IMR-90 (cell line): ENCODE results near the gene SERPINI1. TPM values are rescaled to one million over a fixed set of nuclear protein-coding genes. Genes with fewer than 3 reads are reported as not detected.

Experiments
- ATAC-seq: fragments of 200-7000 bp; cut with Tn5 transposase; 2 replicates; pipeline ENCODE4 v1.9.1; 2020; ENCODE audit warnings: low read depth, mild to moderate bottlenecking, moderate library complexity
- BruUV-seq: library from RNA; stranded (reverse); fragments of 400-500 nt; replicated peaks from 2 replicates; lab custom pipeline; 2021; lab: Mats Ljungman, UMichigan
- CTCF ChIA-PET: fragments of 300-600 bp; formaldehyde crosslinking; extraction: SDS; loops from one replicate; lab custom pipeline; 2021; ENCODE audit warnings: antibody characterized with exemption; lab: Yijun Ruan, JAX
- POLR2A ChIA-PET: fragments of 300-600 bp; sonication (Branson Sonifier 250); formaldehyde crosslinking; loops from one replicate; lab custom pipeline; 2022; ENCODE audit warnings: antibody characterized with exemption; ENCODE audit not compliant: unreplicated experiment; lab: Charles Lee
- DNase-seq: peaks from one replicate; pipeline ENCODE4 v3.0.0; 2013
- H2AFZ ChIP-seq: replicated peaks from 2 replicates; pipeline ENCODE3; 2013; ENCODE audit warnings: low read length, mild to moderate bottlenecking; ENCODE audit not compliant: poor library complexity
- H2AK5ac ChIP-seq: 2 replicates; pipeline ENCODE4 v1.6.1; 2013; ENCODE audit warnings: low read depth, low read length, inconsistent platforms
- H2AK9ac ChIP-seq: replicated peaks from 2 replicates; pipeline ENCODE3; 2013; ENCODE audit warnings: mild to moderate bottlenecking, low read depth, low read length, moderate library complexity; ENCODE audit not compliant: poor library complexity
- H2BK120ac ChIP-seq: 2 replicates; pipeline ENCODE4 v1.6.1; 2013; ENCODE audit warnings: low read depth, low read length, inconsistent platforms
- H2BK15ac ChIP-seq: 3 replicates; pipeline ENCODE4 v1.6.1; 2013; ENCODE audit warnings: low read depth, low read length, inconsistent platforms
- H2BK20ac ChIP-seq: 2 replicates; pipeline ENCODE4 v1.6.1; 2013; ENCODE audit warnings: low read depth, mild to moderate bottlenecking, inconsistent platforms, low read length, moderate library complexity
- H2BK5ac ChIP-seq: 2 replicates; pipeline ENCODE4 v1.6.1; 2013; ENCODE audit warnings: mild to moderate bottlenecking, low read depth, low read length, inconsistent platforms; ENCODE audit not compliant: poor library complexity, severe bottlenecking
- H3K14ac ChIP-seq: replicated peaks from 2 replicates; pipeline ENCODE4 v1.6.1; 2013; ENCODE audit warnings: low read depth, low read length, inconsistent platforms
- H3K18ac ChIP-seq: 2 replicates; pipeline ENCODE4 v1.6.1; 2013; ENCODE audit warnings: low read depth, low read length, control low read depth
- H3K23ac ChIP-seq: 2 replicates; pipeline ENCODE4 v1.6.1; 2013; ENCODE audit warnings: low read depth, low read length, inconsistent platforms
- H3K27ac ChIP-seq: 2 replicates; pipeline ENCODE4 v1.5.1; 2013; ENCODE audit warnings: mild to moderate bottlenecking, control low read depth, low read length; ENCODE audit not compliant: insufficient read depth
- H3K27me3 ChIP-seq: 2 replicates; pipeline ENCODE4 v1.6.1; 2013; ENCODE audit warnings: low read length; ENCODE audit not compliant: control insufficient read depth, insufficient read depth
- H3K36me3 ChIP-seq: 2 replicates; pipeline ENCODE4 v1.6.1; 2013; ENCODE audit warnings: low read length, mixed read lengths; ENCODE audit not compliant: control insufficient read depth, insufficient read depth
- H3K4ac ChIP-seq: 2 replicates; pipeline ENCODE4 v1.6.1; 2013; ENCODE audit warnings: low read depth, low read length, inconsistent platforms
- H3K4me1 ChIP-seq: 2 replicates; pipeline ENCODE4 v1.6.1; 2013; ENCODE audit warnings: low read length, mixed read lengths; ENCODE audit not compliant: control insufficient read depth, insufficient read depth
- H3K4me2 ChIP-seq: 2 replicates; pipeline ENCODE4 v1.6.1; 2013; ENCODE audit warnings: low read depth, mild to moderate bottlenecking, control low read depth, low read length, moderate library complexity
- H3K4me3 ChIP-seq: 2 replicates; pipeline ENCODE4 v1.5.1; 2013; ENCODE audit warnings: low read depth, mild to moderate bottlenecking, control low read depth, low read length, moderate library complexity; ENCODE audit not compliant: insufficient read depth
- H3K56ac ChIP-seq: 2 replicates; pipeline ENCODE4 v1.6.1; 2013; ENCODE audit warnings: low read length, inconsistent platforms; ENCODE audit not compliant: insufficient read depth; ENCODE audit errors: extremely low read depth
- H3K79me1 ChIP-seq, 2 experiments: 2 replicates each; pipeline ENCODE4 v1.6.1; 2013; ENCODE audit warnings: low read length in 2 of 2, inconsistent platforms in 1 of 2, low read depth in 1 of 2
- H3K9ac ChIP-seq: 2 replicates; pipeline ENCODE4 v1.6.1; 2013; ENCODE audit warnings: low read depth, low read length, control low read depth
- H3K9me1 ChIP-seq: 2 replicates; pipeline ENCODE4 v1.6.1; 2013; ENCODE audit warnings: low read length, inconsistent platforms; ENCODE audit not compliant: insufficient read depth
- H3K9me3 ChIP-seq: 2 replicates; pipeline ENCODE4 v1.6.1; 2013; ENCODE audit warnings: low read length; ENCODE audit not compliant: control insufficient read depth, insufficient read depth
- H4K20me1 ChIP-seq: 2 replicates; pipeline ENCODE4 v1.6.1; 2013; ENCODE audit warnings: low read length, inconsistent platforms; ENCODE audit not compliant: insufficient read depth
- H4K5ac ChIP-seq: 2 replicates; pipeline ENCODE4 v1.6.1; 2013; ENCODE audit warnings: mild to moderate bottlenecking, low read depth, low read length, control low read depth
- H4K8ac ChIP-seq, 2 experiments: 2 replicates each; pipeline ENCODE4 v1.6.1; 2013; ENCODE audit warnings: low read depth in 2 of 2, low read length in 2 of 2, control low read depth in 1 of 2, inconsistent platforms in 1 of 2
- H4K91ac ChIP-seq: 2 replicates; pipeline ENCODE4 v1.6.1; 2013; ENCODE audit warnings: low read depth, low read length, inconsistent platforms; ENCODE audit not compliant: insufficient read depth
- BHLHE40 ChIP-seq: fragments of 150-350 bp; IDR thresholded peaks from 2 replicates; pipeline ENCODE4 v1.6.1; 2016; ENCODE audit warnings: mild to moderate bottlenecking, low read depth, low read length
- CEBPB ChIP-seq: IDR thresholded peaks from 2 replicates; pipeline ENCODE4 v1.6.1; 2012; ENCODE audit warnings: low read depth, low read length, improper control_type of control experiment
- CHD1 ChIP-seq: IDR thresholded peaks from 2 replicates; pipeline ENCODE4 v1.6.1; 2012; ENCODE audit warnings: low read depth, low read length, improper control_type of control experiment
- CTCF ChIP-seq: conservative IDR thresholded peaks from 2 replicates; pipeline ENCODE4 v1.5.1; 2012; ENCODE audit warnings: mild to moderate bottlenecking, low read depth, low read length, improper control_type of control experiment
- ELK1 ChIP-seq: fragments of 150-350 bp; IDR thresholded peaks from 2 replicates; pipeline ENCODE4 v1.6.1; 2016; ENCODE audit warnings: low read depth, mild to moderate bottlenecking, low read length, moderate library complexity, borderline replicate concordance
- FOS ChIP-seq: fragments of 150-350 bp; IDR thresholded peaks from 2 replicates; pipeline ENCODE4 v1.6.1; 2016; ENCODE audit warnings: low read depth, low read length
- MAFK ChIP-seq: IDR thresholded peaks from 2 replicates; pipeline ENCODE4 v1.6.1; 2012; ENCODE audit warnings: low read depth, low read length, improper control_type of control experiment
- MAZ ChIP-seq: IDR thresholded peaks from 2 replicates; pipeline ENCODE4 v1.6.1; 2012; ENCODE audit warnings: low read depth, mild to moderate bottlenecking, low read length, improper control_type of control experiment, moderate library complexity, borderline replicate concordance
- MXI1 ChIP-seq: IDR thresholded peaks from 2 replicates; pipeline ENCODE4 v1.6.1; 2012; ENCODE audit warnings: low read depth, mild to moderate bottlenecking, low read length, moderate library complexity, borderline replicate concordance
- POLR2A ChIP-seq: IDR thresholded peaks from 2 replicates; pipeline ENCODE4 v1.6.1; 2012; ENCODE audit warnings: mild to moderate bottlenecking, low read depth, low read length
- RAD21 ChIP-seq: IDR thresholded peaks from 2 replicates; pipeline ENCODE4 v1.6.1; 2012; ENCODE audit warnings: low read length, improper control_type of control experiment
- RCOR1 ChIP-seq: IDR thresholded peaks from 2 replicates; pipeline ENCODE4 v1.6.1; 2012; ENCODE audit warnings: mild to moderate bottlenecking, low read length, improper control_type of control experiment; ENCODE audit not compliant: insufficient replicate concordance
- WGBS, 2 experiments: methylation state at CpG; one replicate each; pipeline versions ENCODE4 v1.1.5 to v1.1.7; 2013; ENCODE audit warnings: missing lambda C conversion rate in 2 of 2; ENCODE audit not compliant: insufficient read length in 1 of 2; ENCODE audit errors: extremely low coverage in 2 of 2; 5-methylcytosine and 5-hydroxymethylcytosine counted together
- dilution Hi-C: fragments of 300-500 bp; cut with HindIII; formaldehyde crosslinking; loops from one replicate; pipeline ENCODE4 v1.14.3; 2018; ENCODE audit warnings: low sequenced_read_pairs; ENCODE audit not compliant: unreplicated experiment
- in situ Hi-C: fragments of 300-500 bp; cut with MboI; formaldehyde crosslinking; loops from 3 replicates; pipeline ENCODE4 v1.14.3; 2019; ENCODE audit warnings: low sequenced_read_pairs, inconsistent platforms, mixed read lengths
- intact Hi-C: fragments of 100-400 bp; cut with micrococcal nuclease; formaldehyde crosslinking; loops from 2 replicates; pipeline ENCODE4 v1.10.0; 2022
- polyA plus RNA-seq, 3 experiments: library from polyadenylated mRNA; depleted of rRNA; stranded (reverse); fragments of >200 nt; gene quantifications; 2 replicates each; pipeline ENCODE4 v1.2.3, GENCODE V29; 2012; ENCODE audit warnings: low replicate concordance in 1 of 3
- total RNA-seq: library from RNA; depleted of rRNA; stranded (reverse); fragments of >200 nt; gene quantifications from 2 replicates; pipeline ENCODE4 v1.2.3, GENCODE V29; 2012
- TF ChIP-seq, protein P1 (sequence below): fragments of 150-350 bp; IDR thresholded peaks from 2 replicates; pipeline ENCODE4 v1.6.1; 2017; ENCODE audit warnings: mild to moderate bottlenecking, antibody characterized with exemption, low read length, low read depth

Gene SERPINI1
- total and polyA plus RNA-seq, 2 of the 4 experiments (the other 2 are of a cell fraction): 0.36 to 1.3 TPM

GRCh38 chr3:167820102-167820865, 84.8 kb downstream of the SERPINI1 start:
- Histone ChIP-seq H2AK5ac (no peak overlapping the region), H3K4ac (no peak overlapping the region), H2BK5ac (no peak overlapping the region), H4K20me1 (no peaks in the 10 kb centered on the region), H4K91ac (no peak overlapping the region), H3K27me3 (no peaks in the 10 kb centered on the region), H3K23ac (no peak overlapping the region), H4K8ac (no peak overlapping the region), H3K4me2 (no peak overlapping the region), H3K9me3 (no peaks in the 10 kb centered on the region), H3K27ac (no peak overlapping the region), H2BK120ac (no peak overlapping the region), H2AK9ac (no peak overlapping the region), H3K79me1 (no peaks in the 10 kb centered on the region), H3K18ac (no peak overlapping the region), H3K9ac (no peak overlapping the region), H3K14ac (no peak overlapping the region), H3K36me3 (no peaks in the 10 kb centered on the region), H4K5ac (no peak overlapping the region), H2BK15ac (no peak overlapping the region), H2BK20ac (no peak overlapping the region), H3K9me1 (no peaks in the 10 kb centered on the region), H3K4me1 (no peaks in the 10 kb centered on the region), H3K4me3 (no peak overlapping the region), H3K56ac (no peak overlapping the region), H2AFZ (no peak overlapping the region)
- BruUV-seq: no TSS peak
- DNase-seq: no peak
- WGBS, 2 experiments: no CpG with 5 or more reads among the region's 12 CpGs
- in situ Hi-C loops: no loop called here
- intact Hi-C loops: no loop called here
- ChIA-PET CTCF (no interaction called here), POLR2A (no interaction called here)
- no peak for TF ChIP-seq FOS
- no peak for TF ChIP-seq ELK1
- TF ChIP-seq RCOR1: no peak
- TF ChIP-seq MXI1: no peak
- TF ChIP-seq CHD1: no peak
- no peak for TF ChIP-seq RAD21
- no peak for TF ChIP-seq CTCF
- no peak for TF ChIP-seq MAFK
- TF ChIP-seq, protein P1, sequence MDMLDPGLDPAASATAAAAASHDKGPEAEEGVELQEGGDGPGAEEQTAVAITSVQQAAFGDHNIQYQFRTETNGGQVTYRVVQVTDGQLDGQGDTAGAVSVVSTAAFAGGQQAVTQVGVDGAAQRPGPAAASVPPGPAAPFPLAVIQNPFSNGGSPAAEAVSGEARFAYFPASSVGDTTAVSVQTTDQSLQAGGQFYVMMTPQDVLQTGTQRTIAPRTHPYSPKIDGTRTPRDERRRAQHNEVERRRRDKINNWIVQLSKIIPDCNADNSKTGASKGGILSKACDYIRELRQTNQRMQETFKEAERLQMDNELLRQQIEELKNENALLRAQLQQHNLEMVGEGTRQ: no peak
- no peak for TF ChIP-seq POLR2A
- no peak for TF ChIP-seq MAZ
- TF ChIP-seq BHLHE40: no peak
- no peak for TF ChIP-seq CEBPB
- dilution Hi-C loops: no loop called here
- no peak for ATAC-seq
